Muscle of leg (tissue), 11 donors: Measurements from ENCODE around the gene ARL15. TPM values are rescaled to one million over a fixed set of nuclear protein-coding genes. Genes with fewer than 3 reads are reported as not detected.

Source experiments
- DNase-seq: peaks from one replicate; pipeline ENCODE4 v3.0.0; 2013
- H3K27ac ChIP-seq: one replicate; pipeline ENCODE4 v1.5.1; 2013; ENCODE audit warnings: mild to moderate bottlenecking, low read length, control low read depth
- H3K27me3 ChIP-seq: one replicate; pipeline ENCODE4 v1.6.1; 2013; ENCODE audit warnings: low read length; ENCODE audit not compliant: control insufficient read depth, insufficient read depth
- H3K36me3 ChIP-seq: one replicate; pipeline ENCODE4 v1.6.1; 2013; ENCODE audit warnings: low read length; ENCODE audit not compliant: control insufficient read depth, insufficient read depth
- H3K4me1 ChIP-seq: one replicate; pipeline ENCODE4 v1.6.1; 2013; ENCODE audit warnings: low read length; ENCODE audit not compliant: control insufficient read depth, insufficient read depth
- H3K4me3 ChIP-seq: one replicate; pipeline ENCODE4 v1.5.1; 2013; ENCODE audit warnings: low read length, control low read depth
- H3K9me3 ChIP-seq: replicated peaks from 2 replicates; pipeline ENCODE4 v1.6.1; 2013; ENCODE audit warnings: low read depth, low read length; ENCODE audit not compliant: control insufficient read depth
- WGBS: methylation state at CpG from one replicate; pipeline ENCODE4 v1.1.5; 2013; ENCODE audit warnings: missing lambda C conversion rate; ENCODE audit not compliant: insufficient coverage; 5-methylcytosine and 5-hydroxymethylcytosine counted together
- polyA plus RNA-seq, 8 donors: library from polyadenylated mRNA; unstranded; fragments of 120-200 nt; gene quantifications; one replicate each; pipeline versions ENCODE4 v1.2.1 to v1.2.3, GENCODE V29; 2013; ENCODE audit warnings: inconsistent platforms in 1 of 8, low replicate concordance in 1 of 8; ENCODE audit not compliant: insufficient read length in 8 of 8, insufficient read depth in 1 of 8
- total RNA-seq: library from RNA; stranded (reverse); fragments of 120-200 nt; gene quantifications from one replicate; pipeline ENCODE4 v1.2.4, GENCODE V29; 2013

The ARL15 gene
- total and polyA plus RNA-seq, 9 donors, result 18.4 to 37.1 (median 23.8) TPM

- Histone ChIP-seq H3K4me3 (no peak overlapping the region), H3K27me3 (no peaks in the 10 kb centered on the region), H3K36me3 (no peaks in the 10 kb centered on the region), H3K9me3 (no peaks in the 10 kb centered on the region), H3K4me1 (no peaks in the 10 kb centered on the region), H3K27ac (no peak overlapping the region)
- no CpG with 5 or more reads among the region's 2 CpGs for WGBS
- DNase-seq, result no peak
Observed at GRCh38 chr5:53937467-53937866, 372.9 kb downstream of the ARL15 start.

- peak; percentile 44 for DNase-seq
- no CpG with 5 or more reads among the region's 7 CpGs for WGBS
Observed at GRCh38 chr5:53936481-53937352, 373.7 kb downstream of the ARL15 start.

GRCh38 chr5:53934151-53934820 is 376.1 kb downstream of the ARL15 start:
- Histone ChIP-seq H3K4me3 (no peak overlapping the region), H3K27ac (no peak overlapping the region), H3K4me1 (no peaks in the 10 kb centered on the region), H3K36me3 (no peaks in the 10 kb centered on the region), H3K27me3 (no peaks in the 10 kb centered on the region), H3K9me3 (no peaks in the 10 kb centered on the region)
- WGBS, result no CpG with 5 or more reads among the region's 4 CpGs
- no peak for DNase-seq

More at GRCh38 chr5:53936481-53937352, 373.7 kb downstream of the ARL15 start:
- Histone ChIP-seq H3K9me3 (no peaks in the 10 kb centered on the region), H3K4me3 (no peak overlapping the region), H3K27me3 (no peaks in the 10 kb centered on the region), H3K36me3 (no peaks in the 10 kb centered on the region), H3K27ac (no peak overlapping the region), H3K4me1 (no peaks in the 10 kb centered on the region)

GRCh38 chr5:53932351-53932750 is 378.0 kb downstream of the ARL15 start:
- no peak for DNase-seq
- Histone ChIP-seq H3K36me3 (no peaks in the 10 kb centered on the region), H3K9me3 (no peaks in the 10 kb centered on the region), H3K27ac (no peak overlapping the region), H3K4me3 (no peak overlapping the region), H3K4me1 (no peaks in the 10 kb centered on the region), H3K27me3 (no peaks in the 10 kb centered on the region)
- WGBS, result 91% methylated on average over 4 of the region's 6 CpGs

GRCh38 chr5:53930457-53930856 is 379.9 kb downstream of the ARL15 start:
- H3K27ac ChIP-seq, result no peak overlapping the region
- H3K4me1 ChIP-seq, result no peaks in the 10 kb centered on the region
- no peak for DNase-seq
- H3K36me3 ChIP-seq, result no peaks in the 10 kb centered on the region
- no peaks in the 10 kb centered on the region for H3K27me3 ChIP-seq
- H3K4me3 ChIP-seq, result no peak overlapping the region
- 40% methylated on average over 1 of the region's 5 CpGs for WGBS
- no peaks in the 10 kb centered on the region for H3K9me3 ChIP-seq

GRCh38 chr5:53929570-53929969 is 380.8 kb downstream of the ARL15 start:
- H3K27me3 ChIP-seq, result no peaks in the 10 kb centered on the region
- no peaks in the 10 kb centered on the region for H3K9me3 ChIP-seq
- H3K27ac ChIP-seq, result no peak overlapping the region
- no CpG with 5 or more reads among the region's 2 CpGs for WGBS
- DNase-seq, result no peak
- H3K36me3 ChIP-seq, result no peaks in the 10 kb centered on the region
- no peak overlapping the region for H3K4me3 ChIP-seq
- no peaks in the 10 kb centered on the region for H3K4me1 ChIP-seq

- DNase-seq, result no peak
- no CpG with 5 or more reads among the region's 4 CpGs for WGBS
- no peak overlapping the region for H3K4me3 ChIP-seq
Observed at GRCh38 chr5:53929152-53929551, 381.2 kb downstream of the ARL15 start.

GRCh38 chr5:53928641-53929040 is 381.7 kb downstream of the ARL15 start:
- Histone ChIP-seq H3K36me3 (no peaks in the 10 kb centered on the region), H3K4me3 (no peak overlapping the region), H3K27ac (no peak overlapping the region), H3K9me3 (no peaks in the 10 kb centered on the region), H3K27me3 (no peaks in the 10 kb centered on the region), H3K4me1 (no peaks in the 10 kb centered on the region)
- no peak for DNase-seq
- no CpG with 5 or more reads among the region's 6 CpGs for WGBS

More at GRCh38 chr5:53929152-53929551, 381.2 kb downstream of the ARL15 start:
- Histone ChIP-seq H3K4me1 (no peaks in the 10 kb centered on the region), H3K9me3 (no peaks in the 10 kb centered on the region), H3K36me3 (no peaks in the 10 kb centered on the region), H3K27me3 (no peaks in the 10 kb centered on the region), H3K27ac (no peak overlapping the region)

- Histone ChIP-seq H3K36me3 (no peaks in the 10 kb centered on the region), H3K27me3 (no peaks in the 10 kb centered on the region), H3K4me3 (no peak overlapping the region), H3K9me3 (no peaks in the 10 kb centered on the region), H3K27ac (no peak overlapping the region), H3K4me1 (no peaks in the 10 kb centered on the region)
- no peak for DNase-seq
- WGBS, result 63% methylated on average over 1 of the region's 6 CpGs
Observed at GRCh38 chr5:53927668-53928247, 382.6 kb downstream of the ARL15 start.

GRCh38 chr5:53926026-53926425 is 384.3 kb downstream of the ARL15 start:
- 100% methylated on average over 1 of the region's 4 CpGs for WGBS
- DNase-seq, result no peak
- Histone ChIP-seq H3K27me3 (no peaks in the 10 kb centered on the region), H3K27ac (no peak overlapping the region), H3K9me3 (no peaks in the 10 kb centered on the region), H3K4me1 (no peaks in the 10 kb centered on the region), H3K4me3 (no peak overlapping the region), H3K36me3 (no peaks in the 10 kb centered on the region)
